Measurements from ENCODE around the gene DISP1.

Gene DISP1

DNA sequence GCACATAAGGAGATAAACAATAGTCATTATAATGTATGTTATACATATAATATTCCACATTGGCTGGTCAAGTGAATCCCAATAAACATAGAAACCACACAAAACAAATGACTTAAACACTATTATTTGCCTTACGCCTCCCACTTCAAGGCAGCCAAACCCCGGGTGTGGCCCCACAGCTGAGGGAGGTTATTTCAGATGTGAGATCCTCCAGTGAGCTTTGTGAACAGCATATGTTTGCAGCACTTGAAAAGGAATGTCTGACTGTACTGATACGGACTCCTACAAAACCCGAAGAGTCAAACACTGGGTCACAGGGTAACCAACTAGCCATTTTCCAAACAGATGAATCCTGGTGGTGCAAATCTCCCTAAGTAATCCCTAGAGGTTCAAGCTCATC lies 27.1 kb upstream of the DISP1 start:
- Mint-ChIP-seq H3K36me3 (peaks cover 11% of the 10 kb centered on the region), H3K27me3 (no peaks in the 10 kb centered on the region), H3K27ac (no peak overlapping the region), H3K4me3 (no peak overlapping the region), H3K4me1 (peaks cover 31% of the 10 kb centered on the region), H3K9me3 (peaks cover 8% of the 10 kb centered on the region)
- no peak for DNase-seq (ENCODE audit: low spot score in 2 of 2)
- no peak for ATAC-seq (ENCODE audit: low read depth)

DNA sequence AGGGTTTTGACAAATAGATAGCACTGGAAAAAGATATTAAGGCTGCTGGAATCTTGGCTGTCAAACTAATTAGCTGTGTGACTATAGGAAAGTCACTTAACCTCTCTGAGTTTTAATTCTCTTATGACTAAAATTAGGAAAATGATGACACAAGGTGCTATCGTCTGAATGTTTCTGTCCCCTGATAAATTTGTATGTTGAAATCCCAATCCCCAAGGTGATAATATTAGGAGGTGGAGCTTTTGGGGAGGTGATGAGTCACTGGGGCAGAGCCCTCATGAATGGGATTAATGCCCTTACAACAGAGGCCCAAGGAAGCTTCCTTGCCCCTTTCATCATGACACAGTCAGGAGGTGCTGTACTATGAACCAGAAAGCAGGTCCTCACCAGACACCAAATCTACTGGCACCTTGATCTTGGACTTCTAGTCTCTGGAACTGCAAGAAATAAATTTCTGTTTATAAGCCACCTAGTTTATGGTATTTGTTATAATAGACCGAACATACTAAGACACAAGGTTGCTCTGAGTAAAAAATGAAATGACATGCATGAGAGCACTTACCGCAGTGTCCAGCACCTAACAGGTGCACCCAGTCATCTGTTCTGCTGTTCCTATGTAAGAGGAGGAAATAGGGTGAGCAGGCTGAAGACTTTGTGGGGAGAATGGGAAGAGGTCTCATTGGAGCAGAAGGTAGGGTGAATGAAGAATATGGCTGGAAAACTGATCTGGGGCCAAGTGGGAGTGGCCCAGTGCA lies 26.3 kb upstream of the DISP1 start:
- no peak for ATAC-seq (ENCODE audit: low read depth)
- DNase-seq (ENCODE audit: low spot score in 2 of 2): no peak
- no peaks in the 10 kb centered on the region for H3K27me3 Mint-ChIP-seq
- no peak overlapping the region for H3K27ac Mint-ChIP-seq
- peaks cover 32% of the 10 kb centered on the region for H3K4me1 Mint-ChIP-seq
- H3K36me3 Mint-ChIP-seq: peaks cover 11% of the 10 kb centered on the region
- peaks cover 8% of the 10 kb centered on the region for H3K9me3 Mint-ChIP-seq
- H3K4me3 Mint-ChIP-seq: peak overlapping the region; percentile 1

DNA sequence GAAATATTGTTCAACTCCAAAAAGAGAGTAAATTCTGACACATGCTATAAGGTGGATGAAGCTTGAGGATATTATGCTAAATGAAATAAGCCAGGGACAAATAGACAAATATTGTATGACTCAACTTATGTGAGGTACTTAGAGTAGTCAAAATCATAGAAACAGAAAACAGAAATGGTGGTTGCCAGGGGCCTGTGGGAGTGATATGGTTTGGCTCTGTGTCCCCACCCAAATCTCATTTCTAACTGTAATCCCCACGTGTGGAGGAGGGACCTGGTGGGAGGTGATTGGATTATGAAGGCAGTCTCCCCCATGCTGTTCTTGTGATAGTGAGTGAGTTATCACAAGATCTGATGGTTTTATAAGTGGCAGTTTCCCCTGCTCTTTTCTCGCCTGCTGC lies 24.7 kb upstream of the DISP1 start:
- Mint-ChIP-seq H3K27me3 (no peaks in the 10 kb centered on the region), H3K4me3 (no peak overlapping the region), H3K4me1 (peaks cover 35% of the 10 kb centered on the region), H3K36me3 (peaks cover 11% of the 10 kb centered on the region), H3K9me3 (peaks cover 8% of the 10 kb centered on the region), H3K27ac (peak overlapping the region; percentile 22)
- DNase-seq (ENCODE audit: low spot score in 2 of 2) (no peak), ATAC-seq (ENCODE audit: low read depth) (no peak)

DNA sequence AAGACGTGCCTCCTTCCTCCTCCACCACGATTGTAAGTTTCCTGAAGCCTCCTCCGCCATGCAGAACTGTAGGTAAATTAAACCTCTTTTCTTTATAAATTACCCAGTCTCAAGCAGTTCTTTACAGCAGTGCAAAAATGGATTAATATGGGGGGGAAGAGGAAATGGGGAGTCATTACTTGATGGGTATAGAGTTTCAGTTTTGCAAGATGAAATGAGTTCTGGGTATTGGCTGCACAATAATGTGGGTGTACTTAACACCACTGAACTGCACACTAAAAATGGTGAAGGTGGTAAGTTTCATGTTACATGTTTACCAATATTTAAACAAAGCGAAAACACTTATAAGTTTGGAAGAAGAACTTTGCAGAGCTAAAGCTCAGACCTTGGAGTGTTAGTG lies 24.3 kb upstream of the DISP1 start:
- peaks cover 35% of the 10 kb centered on the region for H3K4me1 Mint-ChIP-seq
- H3K27ac Mint-ChIP-seq: peak overlapping the region; percentile 22
- no peaks in the 10 kb centered on the region for H3K27me3 Mint-ChIP-seq
- H3K36me3 Mint-ChIP-seq: peaks cover 11% of the 10 kb centered on the region
- DNase-seq (ENCODE audit: low spot score in 2 of 2) (no peak), ATAC-seq (ENCODE audit: low read depth) (no peak)
- peaks cover 8% of the 10 kb centered on the region for H3K9me3 Mint-ChIP-seq
- no peak overlapping the region for H3K4me3 Mint-ChIP-seq

DNA sequence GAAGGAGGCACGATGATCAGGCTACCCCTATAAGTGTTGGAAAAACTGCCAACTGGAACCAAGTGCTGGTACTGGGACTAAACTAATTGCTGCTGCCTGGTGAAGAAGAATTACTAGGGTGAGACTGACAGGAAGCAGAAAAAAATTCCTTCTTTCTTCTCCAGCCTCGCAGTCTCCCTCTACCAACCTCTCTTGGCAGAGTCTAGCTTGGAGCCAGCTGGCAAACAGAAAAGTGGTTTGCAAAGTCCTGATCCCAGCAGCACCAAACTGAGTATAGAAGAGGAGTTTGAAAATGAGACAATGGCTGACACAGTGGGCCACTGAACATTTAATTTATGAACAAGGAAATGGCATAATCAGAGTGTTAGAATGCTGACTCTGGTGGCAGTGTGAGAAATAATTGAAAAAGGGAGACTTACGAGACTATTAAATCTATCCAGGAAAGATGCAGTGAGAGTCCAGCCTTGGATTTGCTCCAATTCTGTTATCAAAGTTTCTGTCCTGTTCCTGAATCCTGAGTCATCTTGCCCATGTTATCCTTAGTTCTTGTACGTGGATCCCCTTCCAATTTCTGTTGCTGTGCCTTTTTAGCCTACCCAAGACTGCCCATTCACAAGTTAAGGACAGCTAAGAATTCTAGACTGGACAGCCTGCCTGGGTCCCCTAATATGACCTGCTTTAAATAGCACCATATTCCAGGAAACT lies 23.7 kb upstream of the DISP1 start:
- Mint-ChIP-seq H3K27me3 (no peaks in the 10 kb centered on the region), H3K9me3 (peaks cover 8% of the 10 kb centered on the region), H3K4me1 (peaks cover 33% of the 10 kb centered on the region), H3K4me3 (no peak overlapping the region), H3K36me3 (peaks cover 11% of the 10 kb centered on the region), H3K27ac (peak overlapping the region; percentile 22)
- DNase-seq (ENCODE audit: low spot score in 2 of 2): no peak
- ATAC-seq (ENCODE audit: low read depth): no peak

DNA sequence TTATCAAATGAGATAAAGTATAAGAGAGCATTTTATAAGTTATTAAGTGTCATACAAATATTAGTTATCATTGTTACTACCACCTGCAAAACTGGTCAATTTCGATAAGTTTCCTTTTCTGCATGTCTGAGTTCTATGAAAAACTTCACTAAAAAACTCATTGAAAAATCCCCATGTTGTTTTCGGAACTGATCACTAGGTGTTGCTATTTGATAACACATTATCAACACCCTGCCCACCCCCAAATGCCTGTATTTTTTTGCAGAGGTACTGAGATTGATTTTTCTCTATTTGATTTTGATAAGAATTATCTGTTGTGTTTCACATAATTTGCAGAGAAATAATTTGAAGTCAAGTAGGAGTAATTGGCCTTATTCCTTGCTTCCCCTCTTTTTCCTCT lies 22.1 kb upstream of the DISP1 start:
- Mint-ChIP-seq H3K27ac (no peak overlapping the region), H3K9me3 (peaks cover 8% of the 10 kb centered on the region), H3K27me3 (no peaks in the 10 kb centered on the region), H3K4me3 (no peak overlapping the region), H3K4me1 (peaks cover 28% of the 10 kb centered on the region), H3K36me3 (peaks cover 11% of the 10 kb centered on the region)
- DNase-seq (ENCODE audit: low spot score in 2 of 2) (no peak), ATAC-seq (ENCODE audit: low read depth) (no peak)

DNA sequence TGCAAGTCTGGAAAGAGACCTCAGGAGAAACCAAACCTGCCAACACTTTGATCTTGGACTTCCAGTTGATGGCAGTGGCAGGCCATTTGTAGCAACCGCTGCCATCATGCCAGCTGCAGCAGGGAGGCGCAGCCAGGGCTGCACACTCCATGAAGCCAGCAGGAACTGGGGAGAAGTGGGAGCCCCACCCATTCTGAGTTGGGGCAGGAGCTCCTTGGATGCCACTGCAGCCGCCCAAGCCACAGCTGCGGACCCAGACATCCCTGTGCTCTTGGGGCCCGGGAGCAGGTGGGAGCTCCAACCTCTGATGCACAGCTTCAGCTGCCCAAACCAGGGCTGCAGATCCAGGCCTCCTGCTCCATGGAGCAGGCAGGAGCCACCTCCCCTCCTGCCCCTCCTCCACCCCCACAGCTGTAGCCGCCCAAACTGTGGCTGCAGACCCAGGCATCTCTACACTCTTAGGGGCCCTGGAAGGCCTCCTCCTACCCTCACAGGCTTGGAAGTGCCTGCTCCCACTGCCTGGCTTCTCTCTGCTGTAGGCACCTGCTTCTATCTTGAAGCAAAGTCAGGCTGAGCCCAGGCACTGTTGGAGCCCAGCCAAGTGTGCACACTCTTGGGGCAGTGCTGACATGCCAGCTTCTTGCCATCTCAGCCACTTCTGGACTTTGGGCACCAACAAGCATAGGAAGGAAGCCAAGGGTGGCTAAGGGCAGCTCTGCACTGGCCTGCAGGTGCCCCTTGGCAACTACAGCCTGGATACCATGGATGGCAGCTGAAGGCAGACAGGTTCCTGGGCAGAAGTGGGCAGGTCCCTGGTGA lies 20.0 kb upstream of the DISP1 start:
- Mint-ChIP-seq H3K27ac (peak overlapping the region; percentile 49), H3K36me3 (peaks cover 3% of the 10 kb centered on the region), H3K4me3 (no peak overlapping the region), H3K9me3 (peaks cover 3% of the 10 kb centered on the region), H3K27me3 (no peaks in the 10 kb centered on the region), H3K4me1 (peaks cover 21% of the 10 kb centered on the region)
- ATAC-seq (ENCODE audit: low read depth) (no peak), DNase-seq (ENCODE audit: low spot score in 2 of 2) (no peak)

DNA sequence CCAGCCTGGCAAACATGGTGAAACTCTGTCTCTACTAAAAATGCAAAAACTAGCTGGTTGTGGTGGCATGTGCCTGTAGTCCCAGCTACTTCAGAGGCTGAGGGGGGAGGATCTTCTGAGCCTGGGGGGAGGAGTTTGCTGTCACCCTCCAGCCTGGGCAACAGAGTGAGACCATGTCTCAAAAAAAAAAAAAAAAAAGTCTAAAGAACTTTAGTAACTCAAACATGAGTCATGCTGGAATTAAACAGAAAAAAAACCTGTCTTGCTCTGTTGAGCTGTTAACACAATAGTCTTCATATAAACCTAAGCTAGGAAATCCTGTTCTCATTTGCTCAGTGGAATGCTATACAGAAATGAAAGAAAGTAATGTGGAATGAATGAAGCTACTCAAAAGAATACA lies 16.7 kb upstream of the DISP1 start:
- H3K4me3 Mint-ChIP-seq: no peak overlapping the region
- peaks cover 14% of the 10 kb centered on the region for H3K4me1 Mint-ChIP-seq
- H3K27me3 Mint-ChIP-seq: no peaks in the 10 kb centered on the region
- ATAC-seq (ENCODE audit: low read depth) (peak; percentile 96), DNase-seq (ENCODE audit: low spot score in 2 of 2) (peak in 1 of 2 donors; percentile 9)
- H3K27ac Mint-ChIP-seq: no peak overlapping the region
- no peaks in the 10 kb centered on the region for H3K36me3 Mint-ChIP-seq
- no peaks in the 10 kb centered on the region for H3K9me3 Mint-ChIP-seq

DNA sequence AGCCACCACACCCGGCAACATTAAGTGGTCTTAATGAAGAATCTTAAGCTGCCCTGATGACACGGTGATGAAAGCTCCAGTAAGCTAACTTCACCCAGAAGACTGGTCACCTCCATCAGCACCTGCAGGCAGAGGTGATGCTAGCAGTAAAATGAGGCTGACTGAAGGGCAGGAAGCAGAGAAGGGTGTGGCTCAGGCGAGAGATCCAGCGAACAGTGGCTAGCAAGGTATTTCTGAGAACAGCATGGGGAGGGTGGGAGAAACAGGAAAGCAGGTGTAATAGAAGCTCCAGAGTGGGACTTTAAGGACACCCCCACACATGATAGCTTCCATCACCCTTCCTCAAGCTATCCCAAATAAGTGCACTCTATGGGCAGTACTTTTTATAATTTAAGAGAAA lies 15.9 kb upstream of the DISP1 start:
- DNase-seq (ENCODE audit: low spot score in 2 of 2): no peak
- Mint-ChIP-seq H3K9me3 (no peaks in the 10 kb centered on the region), H3K36me3 (no peaks in the 10 kb centered on the region), H3K27ac (peak overlapping the region; percentile 22), H3K4me3 (no peak overlapping the region), H3K4me1 (peaks cover 13% of the 10 kb centered on the region), H3K27me3 (peaks cover 4% of the 10 kb centered on the region)
- no peak for ATAC-seq (ENCODE audit: low read depth)

DNA sequence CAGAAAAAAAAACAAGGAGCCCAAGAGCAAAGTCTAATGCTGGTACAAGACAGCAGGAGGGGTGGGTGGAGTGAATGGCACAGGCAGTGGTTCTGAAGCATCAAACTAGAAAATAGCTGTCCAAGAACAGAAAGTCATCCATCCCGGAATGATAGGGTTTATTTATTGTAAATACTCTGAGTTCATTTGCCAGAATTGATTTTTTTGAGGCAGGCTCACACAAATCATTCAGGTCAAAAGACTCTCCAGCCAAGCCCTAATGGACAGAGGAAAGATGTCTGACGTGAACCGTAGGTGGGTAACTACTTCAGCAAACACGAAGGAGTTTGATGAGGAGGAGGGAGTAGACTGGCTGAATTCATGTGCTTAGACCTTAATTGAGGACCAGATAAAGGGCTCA lies 13.8 kb upstream of the DISP1 start:
- H3K36me3 Mint-ChIP-seq: no peaks in the 10 kb centered on the region
- peaks cover 8% of the 10 kb centered on the region for H3K4me1 Mint-ChIP-seq
- no peak overlapping the region for H3K27ac Mint-ChIP-seq
- no peak overlapping the region for H3K4me3 Mint-ChIP-seq
- no peaks in the 10 kb centered on the region for H3K9me3 Mint-ChIP-seq
- DNase-seq (ENCODE audit: low spot score in 2 of 2) (no peak), ATAC-seq (ENCODE audit: low read depth) (no peak)
- peaks cover 6% of the 10 kb centered on the region for H3K27me3 Mint-ChIP-seq

DNA sequence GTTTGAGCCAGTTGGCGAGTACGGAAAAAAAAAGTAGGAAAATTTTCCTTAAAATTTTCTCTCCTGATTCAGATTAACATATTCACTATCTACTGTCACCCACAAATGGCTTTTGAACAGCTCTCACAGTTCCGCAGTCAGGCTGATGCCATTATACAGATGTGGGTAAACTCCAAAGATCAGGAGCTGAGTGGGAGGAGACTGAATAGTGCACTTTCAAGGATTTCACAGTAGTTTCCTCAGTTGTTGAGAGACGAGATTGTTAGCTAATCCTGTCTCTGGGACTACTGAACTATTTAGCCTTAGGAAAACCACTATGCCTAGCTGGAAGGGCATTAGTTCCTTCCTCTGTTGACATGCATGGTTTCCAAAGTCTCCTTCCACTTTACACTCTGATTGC lies 3.2 kb upstream of the DISP1 start:
- Mint-ChIP-seq H3K36me3 (no peaks in the 10 kb centered on the region), H3K4me1 (peaks cover 8% of the 10 kb centered on the region), H3K9me3 (no peaks in the 10 kb centered on the region), H3K4me3 (no peak overlapping the region), H3K27ac (no peak overlapping the region), H3K27me3 (no peaks in the 10 kb centered on the region)
- no peak for DNase-seq (ENCODE audit: low spot score in 2 of 2)
- no peak for ATAC-seq (ENCODE audit: low read depth)

DNA sequence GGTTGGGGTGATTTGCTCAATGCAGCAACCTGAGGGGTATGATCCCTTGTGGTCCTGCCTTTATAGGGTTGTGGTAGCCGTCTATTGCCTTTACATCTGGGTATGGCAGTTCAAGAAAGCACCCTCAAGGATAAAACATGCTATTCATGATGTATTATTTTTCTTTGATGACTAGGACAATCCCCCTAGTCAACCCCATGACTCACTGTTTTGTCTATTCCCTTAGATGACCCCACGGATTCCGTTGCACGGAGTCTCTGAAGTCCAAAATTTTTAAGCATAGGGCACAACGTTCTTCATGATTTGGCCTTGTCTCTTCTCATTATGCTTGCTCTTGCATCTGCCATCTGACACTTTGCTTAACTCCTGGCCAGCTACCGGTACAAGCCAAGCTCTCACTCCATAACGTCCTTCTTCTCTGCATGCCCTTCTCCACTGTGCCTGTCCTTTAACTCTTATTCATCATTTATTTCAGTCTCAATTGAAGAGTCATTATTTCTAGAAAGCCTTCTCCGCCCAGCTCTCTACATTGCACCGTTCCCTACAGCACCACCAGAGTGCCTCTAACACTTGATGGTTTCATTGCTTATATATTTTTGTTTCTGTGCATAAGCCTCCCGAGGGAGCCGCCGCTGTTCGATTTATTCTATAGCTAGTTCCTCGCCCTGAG lies 838 bp upstream of the DISP1 start:
- peak; percentile 28 for ATAC-seq (ENCODE audit: low read depth)
- H3K27me3 Mint-ChIP-seq: no peaks in the 10 kb centered on the region
- no peaks in the 10 kb centered on the region for H3K9me3 Mint-ChIP-seq
- H3K4me3 Mint-ChIP-seq: peak overlapping the region; percentile 87
- H3K27ac Mint-ChIP-seq: peak overlapping the region; percentile 89
- no peaks in the 10 kb centered on the region for H3K36me3 Mint-ChIP-seq
- peaks cover 16% of the 10 kb centered on the region for H3K4me1 Mint-ChIP-seq
- no peak for DNase-seq (ENCODE audit: low spot score in 2 of 2)

DNA sequence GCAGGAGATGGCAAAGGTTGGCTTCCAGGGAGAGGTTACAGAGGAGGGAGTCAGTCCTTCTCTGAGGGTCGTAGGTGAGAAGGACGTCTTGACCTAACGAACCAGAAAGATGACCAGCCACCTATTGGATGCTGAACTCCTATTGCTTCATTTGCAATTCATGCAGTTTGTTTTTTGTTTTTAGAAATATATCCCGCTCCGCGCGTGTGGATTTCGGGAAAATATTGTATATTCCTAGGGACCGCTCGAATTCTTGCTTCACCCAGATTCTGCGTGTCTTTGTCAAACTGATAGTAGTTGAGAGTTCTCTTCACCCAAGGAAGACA lies 564 bp downstream of the DISP1 start:
- Mint-ChIP-seq H3K27me3 (no peaks in the 10 kb centered on the region), H3K9me3 (no peaks in the 10 kb centered on the region), H3K36me3 (no peaks in the 10 kb centered on the region), H3K27ac (peak overlapping the region; percentile 89), H3K4me1 (peaks cover 22% of the 10 kb centered on the region), H3K4me3 (peak overlapping the region; percentile 87)
- ATAC-seq (ENCODE audit: low read depth): no peak
- no peak for DNase-seq (ENCODE audit: low spot score in 2 of 2)

DNA sequence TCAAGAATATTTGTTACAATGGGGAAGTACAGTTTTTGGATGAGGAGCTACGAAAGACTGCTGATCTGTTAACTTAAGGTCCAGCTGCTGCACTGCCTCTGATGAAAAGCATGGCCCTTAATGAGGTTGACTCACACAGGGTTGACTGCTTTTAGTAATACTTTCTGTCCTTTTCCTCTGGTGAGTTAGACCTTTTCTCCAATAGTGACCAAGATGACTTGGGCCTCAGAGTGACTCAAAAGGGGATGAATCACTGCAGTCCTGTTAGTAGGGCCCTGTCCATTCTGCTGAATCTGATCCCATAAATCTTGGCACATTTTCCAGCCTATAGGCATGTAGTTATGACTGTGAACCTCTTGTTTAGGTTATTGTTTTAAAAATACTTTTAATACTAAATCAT lies 2.7 kb downstream of the DISP1 start:
- ATAC-seq (ENCODE audit: low read depth): no peak
- Mint-ChIP-seq H3K27ac (peak overlapping the region; percentile 11), H3K36me3 (no peaks in the 10 kb centered on the region), H3K4me1 (peaks cover 29% of the 10 kb centered on the region), H3K9me3 (no peaks in the 10 kb centered on the region), H3K4me3 (peak overlapping the region; percentile 57), H3K27me3 (no peaks in the 10 kb centered on the region)
- no peak for DNase-seq (ENCODE audit: low spot score in 2 of 2)
